Effector memory CD4-positive, alpha-beta T cell (primary cell): ENCODE measurements around the gene PTPRN2.
A peak's percentile ranks its signal among the peaks of the same experiment; 100 is the strongest.
"Not testable (repeated sequence)": the region's sequence is repeated elsewhere in the genome, so short reads cannot be mapped to it uniquely, and the experiment has no call there.

Experiments
- DNase-seq, 3 donors: peaks; one replicate each; pipeline ENCODE4 v3.0.0-alpha.2; 2020
- H3K27ac ChIP-seq: 2 replicates; pipeline ENCODE4 v1.7.0; 2013; ENCODE audit warnings: mild to moderate bottlenecking, low read length, moderate library complexity; ENCODE audit not compliant: insufficient read depth, poor library complexity, severe bottlenecking
- H3K27me3 ChIP-seq: replicated peaks from 2 replicates; pipeline ENCODE4 v1.7.0; 2013; ENCODE audit warnings: mild to moderate bottlenecking, low read length; ENCODE audit not compliant: insufficient read depth, control insufficient read depth, poor library complexity, severe bottlenecking
- H3K36me3 ChIP-seq: 2 replicates; pipeline ENCODE4 v1.7.0; 2013; ENCODE audit warnings: mild to moderate bottlenecking, low read length, moderate library complexity; ENCODE audit not compliant: control insufficient read depth, insufficient read depth
- H3K4me1 ChIP-seq: 2 replicates; pipeline ENCODE4 v1.7.0; 2013; ENCODE audit warnings: low read length, mild to moderate bottlenecking; ENCODE audit not compliant: control insufficient read depth, insufficient read depth, poor library complexity, severe bottlenecking
- H3K4me3 ChIP-seq: 2 replicates; pipeline ENCODE4 v1.7.0; 2013; ENCODE audit warnings: low read length, low read depth, mild to moderate bottlenecking; ENCODE audit not compliant: insufficient read depth, poor library complexity, severe bottlenecking
- H3K9me3 ChIP-seq: 2 replicates; pipeline ENCODE4 v1.7.0; 2013; ENCODE audit warnings: mild to moderate bottlenecking, low read length, moderate library complexity; ENCODE audit not compliant: control insufficient read depth

The PTPRN2 gene

DNA sequence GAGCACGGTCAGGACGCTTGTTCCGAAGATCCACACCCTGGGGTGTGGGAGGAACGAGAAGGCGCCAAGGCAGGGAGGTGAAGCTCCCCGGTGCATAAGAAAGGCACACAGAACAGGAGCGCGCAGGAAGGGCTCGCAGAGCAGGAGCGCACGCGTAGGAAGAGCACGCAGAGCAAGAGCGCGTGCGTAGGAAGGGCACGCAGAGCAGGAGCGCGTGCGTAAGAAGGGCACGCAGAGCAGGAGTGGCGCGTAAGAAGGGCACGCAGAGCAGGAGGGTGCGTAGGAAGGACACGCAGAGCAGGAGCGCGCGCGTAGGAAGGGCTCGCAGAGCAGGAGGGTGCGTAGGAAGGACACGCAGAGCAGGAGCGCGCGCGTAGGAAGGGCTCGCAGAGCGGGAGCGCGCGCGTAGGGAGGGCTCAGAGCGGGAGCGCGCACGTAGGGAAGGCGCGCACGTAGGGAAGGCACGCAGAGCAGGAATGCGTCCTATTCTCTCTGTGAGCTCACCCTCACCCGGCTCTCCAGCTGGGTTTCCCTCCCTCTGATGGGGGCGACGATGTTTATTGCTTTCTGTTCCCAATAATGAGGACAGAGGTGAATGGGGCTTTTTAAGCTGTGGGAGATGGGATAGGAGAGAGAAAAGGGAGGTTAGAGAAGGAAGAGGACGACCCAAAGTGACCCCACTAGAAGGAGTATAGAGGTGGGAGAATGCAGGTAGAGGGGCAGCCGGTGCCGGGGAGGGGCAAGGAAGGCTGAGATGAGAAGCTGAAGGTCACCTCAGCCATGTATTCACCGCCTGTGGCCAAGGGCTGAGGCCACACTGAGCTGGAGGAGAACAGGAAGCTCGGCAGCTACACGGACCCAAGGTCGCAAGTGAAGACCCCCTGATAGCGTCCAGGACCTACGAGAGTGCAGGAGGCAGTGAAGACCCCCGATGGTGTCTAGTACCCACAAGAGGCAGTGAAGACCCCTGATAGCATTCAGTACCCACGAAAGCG, 423.2 kb downstream of the PTPRN2 start:
- no peaks in the 10 kb centered on the region for H3K36me3 ChIP-seq

DNA sequence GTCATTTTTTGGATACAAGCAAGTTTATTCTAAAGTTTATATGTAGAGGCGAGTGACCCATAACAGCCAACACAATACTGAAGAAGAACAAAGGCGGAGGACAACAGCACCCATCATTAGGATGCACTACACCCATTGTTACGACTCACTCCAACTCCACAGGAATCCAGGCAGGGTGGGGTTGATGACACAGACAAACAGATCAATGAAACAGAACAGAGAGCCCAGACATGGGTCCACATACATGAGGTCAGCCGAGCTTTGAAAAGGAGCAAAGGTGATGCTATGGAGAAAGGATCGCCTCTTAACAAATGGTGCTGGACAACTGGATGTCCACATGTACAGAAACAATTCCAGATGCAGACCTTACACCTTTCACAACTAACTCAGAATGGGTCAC, 426.4 kb downstream of the PTPRN2 start:
- no peak overlapping the region for H3K27ac ChIP-seq
- no peak for DNase-seq
- no peaks in the 10 kb centered on the region for H3K27me3 ChIP-seq
- no peak overlapping the region for H3K4me3 ChIP-seq
- H3K36me3 ChIP-seq = no peaks in the 10 kb centered on the region
- H3K9me3 ChIP-seq = no peaks in the 10 kb centered on the region
- no peaks in the 10 kb centered on the region for H3K4me1 ChIP-seq

More for the DNA sequence above, 423.2 kb downstream of the PTPRN2 start:
- Histone ChIP-seq H3K4me3 (no peak overlapping the region), H3K4me1 (no peaks in the 10 kb centered on the region), H3K27me3 (no peaks in the 10 kb centered on the region), H3K9me3 (no peaks in the 10 kb centered on the region), H3K27ac (no peak overlapping the region)
- no peak for DNase-seq

DNA sequence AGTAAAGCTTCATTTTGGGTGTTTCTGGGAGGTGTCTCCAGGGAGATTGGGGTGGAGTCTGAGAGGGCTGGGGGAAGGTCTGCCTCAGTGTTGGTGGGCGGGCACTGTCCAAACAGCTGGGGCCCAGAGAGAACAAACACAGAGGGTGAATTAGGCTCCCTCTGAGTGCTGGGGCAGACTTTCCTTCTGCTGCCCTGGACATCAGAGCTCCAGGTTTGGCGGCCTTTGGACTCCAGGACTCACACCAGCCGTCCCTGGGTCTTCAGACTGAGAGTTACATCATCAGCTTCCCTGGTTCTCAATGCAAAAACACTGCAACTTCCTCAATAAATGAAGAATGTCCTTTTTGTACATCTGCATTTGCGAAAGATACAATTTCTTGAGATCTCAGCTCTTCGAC, 427.4 kb downstream of the PTPRN2 start:
- H3K36me3 ChIP-seq = no peaks in the 10 kb centered on the region
- no peaks in the 10 kb centered on the region for H3K4me1 ChIP-seq
- no peaks in the 10 kb centered on the region for H3K27me3 ChIP-seq
- no peaks in the 10 kb centered on the region for H3K9me3 ChIP-seq
- H3K27ac ChIP-seq = no peak overlapping the region
- no peak overlapping the region for H3K4me3 ChIP-seq
- DNase-seq = no peak

DNA sequence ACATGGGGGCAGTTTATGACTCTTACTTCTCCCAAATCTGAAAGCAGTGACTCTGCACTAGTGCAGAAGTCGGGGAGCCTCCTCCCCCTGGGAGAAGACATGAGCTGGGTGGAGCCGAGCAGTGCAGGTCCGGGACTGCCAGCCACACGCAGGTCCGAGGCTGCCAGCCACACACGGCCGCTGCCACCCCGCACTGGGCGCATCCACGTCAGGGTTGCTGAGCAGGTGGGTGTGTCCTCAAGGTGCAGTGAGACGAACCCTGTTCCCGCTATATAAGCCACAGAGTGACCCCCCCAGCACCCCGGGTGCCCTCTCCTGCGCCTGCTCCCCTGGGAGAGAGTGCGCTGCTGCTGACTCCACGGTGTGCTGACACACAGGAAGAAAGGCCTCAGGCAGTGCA, 430.2 kb downstream of the PTPRN2 start:
- DNase-seq = no peak
- Histone ChIP-seq H3K9me3 (no peaks in the 10 kb centered on the region), H3K4me1 (no peaks in the 10 kb centered on the region), H3K27ac (no peak overlapping the region), H3K4me3 (no peak overlapping the region), H3K36me3 (no peaks in the 10 kb centered on the region), H3K27me3 (no peaks in the 10 kb centered on the region)

DNA sequence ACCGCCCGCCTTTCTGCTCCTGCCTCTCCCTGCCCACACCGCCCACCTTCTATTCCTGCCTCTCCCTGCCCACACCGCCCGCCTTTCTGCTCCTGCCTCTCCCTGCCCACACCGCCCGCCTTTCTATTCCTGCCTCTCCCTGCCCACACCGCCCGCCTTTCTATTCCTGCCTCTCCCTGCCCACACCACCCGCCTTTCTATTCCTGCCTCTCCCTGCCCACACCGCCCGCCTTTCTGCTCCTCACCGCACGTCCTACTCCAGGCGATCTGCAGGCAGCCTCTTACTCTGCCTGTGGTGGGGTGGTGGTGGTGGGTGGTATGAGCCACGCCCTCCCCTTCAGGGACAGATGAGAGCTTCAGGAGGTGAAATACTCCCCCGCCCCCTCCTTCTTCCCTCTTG, 436.4 kb downstream of the PTPRN2 start:
- H3K27ac ChIP-seq, H3K27me3 ChIP-seq, H3K36me3 ChIP-seq, H3K9me3 ChIP-seq, H3K4me1 ChIP-seq, H3K4me3 ChIP-seq: not testable (repeated sequence)
- DNase-seq = peak in 2 of 3 donors; percentile 6 to 32

DNA sequence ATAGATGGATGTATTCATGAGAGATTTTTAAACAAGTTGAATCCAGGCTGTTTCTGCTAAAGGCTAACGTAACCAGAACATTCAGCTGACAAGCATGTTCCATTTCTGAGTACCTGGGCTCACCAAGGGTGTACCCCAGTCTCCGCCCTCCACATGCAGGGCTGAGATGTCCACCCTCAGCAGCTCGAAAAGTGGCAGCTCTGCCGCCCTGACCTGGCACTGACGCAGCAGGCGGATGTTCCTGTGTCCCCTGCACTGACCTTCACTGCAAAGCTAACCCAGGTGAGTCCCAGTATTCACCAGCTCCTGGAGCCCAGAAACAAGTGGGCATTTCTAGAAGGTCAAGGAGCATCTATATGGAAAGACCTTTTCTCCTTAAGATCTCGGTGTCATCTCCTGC, 437.4 kb downstream of the PTPRN2 start:
- Histone ChIP-seq H3K27ac (no peak overlapping the region), H3K9me3 (no peaks in the 10 kb centered on the region), H3K4me1 (no peaks in the 10 kb centered on the region), H3K36me3 (no peaks in the 10 kb centered on the region), H3K4me3 (no peak overlapping the region), H3K27me3 (no peaks in the 10 kb centered on the region)
- no peak for DNase-seq

DNA sequence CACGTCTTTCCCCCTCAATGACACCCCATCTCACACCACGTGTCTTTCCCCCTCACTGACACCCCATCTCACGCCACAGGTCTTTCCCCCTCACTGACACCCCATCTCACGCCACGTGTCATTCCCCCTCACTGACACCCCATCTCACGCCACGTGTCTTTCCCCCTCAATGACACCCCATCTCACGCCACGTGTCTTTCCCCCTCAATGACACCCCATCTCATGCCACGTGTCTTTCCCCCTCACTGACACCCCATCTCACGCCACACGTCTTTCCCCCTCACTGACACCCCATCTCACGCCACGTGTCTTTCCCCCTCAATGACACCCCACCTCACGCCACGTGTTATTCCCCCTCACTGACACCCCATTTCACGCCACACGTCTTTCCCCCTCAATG, 440.2 kb downstream of the PTPRN2 start:
- not testable (repeated sequence) for H3K4me3 ChIP-seq, H3K9me3 ChIP-seq, DNase-seq

DNA sequence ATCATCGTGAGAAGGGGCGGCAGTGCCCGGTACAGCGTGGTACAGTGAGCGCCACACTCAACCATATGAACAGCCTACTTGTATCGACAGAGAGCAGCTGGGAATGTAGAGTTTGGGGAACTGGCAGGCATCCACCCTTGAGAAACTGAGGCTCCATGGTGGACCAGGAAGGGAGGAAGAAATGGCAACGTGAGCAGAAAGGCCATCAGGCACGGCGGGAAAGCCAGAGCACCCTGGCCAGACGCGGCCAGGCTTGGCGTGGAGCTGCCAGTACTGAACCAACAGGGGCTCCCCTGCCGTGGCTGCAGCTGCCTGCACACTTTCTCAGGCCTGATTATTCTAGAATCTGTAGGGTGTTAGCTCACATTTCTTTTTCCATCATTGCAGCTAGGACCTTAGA, 442.3 kb downstream of the PTPRN2 start:
- no peaks in the 10 kb centered on the region for H3K27me3 ChIP-seq
- H3K4me1 ChIP-seq = no peaks in the 10 kb centered on the region
- H3K4me3 ChIP-seq = no peak overlapping the region
- no peak for DNase-seq
- H3K9me3 ChIP-seq = no peaks in the 10 kb centered on the region
- no peak overlapping the region for H3K27ac ChIP-seq
- no peaks in the 10 kb centered on the region for H3K36me3 ChIP-seq

More for the DNA sequence above, 440.2 kb downstream of the PTPRN2 start:
- not testable (repeated sequence) for H3K4me1 ChIP-seq, H3K27me3 ChIP-seq, H3K36me3 ChIP-seq, H3K27ac ChIP-seq

DNA sequence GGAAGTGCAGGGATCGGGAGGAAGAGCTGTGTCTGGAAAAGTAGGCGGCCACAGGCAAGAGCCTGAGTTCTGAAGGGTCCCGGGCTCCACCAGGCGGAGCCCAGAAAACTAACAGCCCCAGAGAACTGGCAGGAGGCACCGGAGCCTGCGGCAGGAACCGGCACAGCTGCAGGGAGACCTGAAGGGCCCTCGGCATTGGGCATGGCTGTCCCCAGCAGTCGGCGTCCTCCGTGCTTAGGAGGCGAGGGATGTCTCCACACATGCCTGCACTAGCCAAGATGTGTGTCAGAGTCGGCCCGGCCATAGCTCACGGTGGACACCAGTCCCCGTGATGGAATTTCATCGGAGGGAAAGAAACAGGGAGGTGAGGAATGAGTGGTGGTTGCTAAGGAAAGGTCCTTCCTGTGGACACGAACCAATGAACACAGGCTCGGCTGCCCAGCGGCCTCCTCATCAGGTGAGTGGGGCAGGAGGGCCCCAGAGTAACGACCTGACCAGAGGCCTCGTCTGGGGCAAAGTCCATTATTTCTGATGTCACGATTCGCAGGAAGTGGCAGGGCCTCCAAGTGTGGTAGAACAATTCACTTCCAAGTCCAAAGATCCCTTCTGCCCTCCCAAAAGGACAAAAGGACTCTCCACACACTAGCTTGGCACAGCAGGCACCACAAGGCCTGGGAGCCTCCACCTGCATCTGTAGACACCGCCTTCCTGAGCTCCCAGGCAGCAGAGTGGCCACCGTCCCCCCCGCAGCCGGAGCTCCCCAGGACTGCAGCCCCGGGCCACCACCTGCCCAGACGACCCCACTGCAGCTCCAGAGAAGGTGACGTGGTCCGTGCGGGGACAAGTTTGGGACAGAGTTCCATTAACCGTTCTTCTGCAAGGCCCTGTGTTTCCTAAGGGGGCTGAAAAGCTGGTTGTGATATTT, 444.2 kb downstream of the PTPRN2 start:
- H3K9me3 ChIP-seq = no peaks in the 10 kb centered on the region
- no peaks in the 10 kb centered on the region for H3K36me3 ChIP-seq
- no peak overlapping the region for H3K27ac ChIP-seq
- DNase-seq = no peak
- no peak overlapping the region for H3K4me3 ChIP-seq
- no peaks in the 10 kb centered on the region for H3K27me3 ChIP-seq
- H3K4me1 ChIP-seq = no peaks in the 10 kb centered on the region

DNA sequence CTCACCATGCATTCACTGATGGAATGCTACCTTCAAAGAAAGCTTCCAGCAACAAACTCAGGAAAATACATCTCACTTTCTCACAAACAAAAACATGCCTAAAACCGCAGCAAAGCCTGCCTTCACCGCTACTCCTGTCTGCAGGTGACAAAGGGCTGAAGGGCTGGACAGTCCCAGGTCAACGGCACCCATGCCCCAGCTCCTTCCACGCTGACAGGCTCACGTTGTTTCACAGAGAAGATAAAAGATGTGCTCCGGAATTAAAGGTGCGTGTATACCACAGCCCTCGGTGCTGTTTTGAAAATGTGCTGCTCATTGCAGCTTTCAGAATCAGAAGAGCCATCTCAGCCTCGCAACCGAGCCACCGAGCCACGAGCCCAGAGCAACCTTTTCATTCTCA, 445.0 kb downstream of the PTPRN2 start:
- no peaks in the 10 kb centered on the region for H3K27me3 ChIP-seq
- DNase-seq = no peak
- H3K27ac ChIP-seq = no peak overlapping the region
- H3K4me1 ChIP-seq = no peaks in the 10 kb centered on the region
- H3K9me3 ChIP-seq = no peaks in the 10 kb centered on the region
- no peak overlapping the region for H3K4me3 ChIP-seq
- H3K36me3 ChIP-seq = no peaks in the 10 kb centered on the region
